NCI-H2196 (cell line): ENCODE data around the gene DEAF1.

ENCODE experiments used
- DNase-seq: peaks from one replicate; lab custom pipeline; 2025; ENCODE audit not compliant: unreplicated experiment; lab: John Stamatoyannopoulos, UW

The DEAF1 gene

DNA sequence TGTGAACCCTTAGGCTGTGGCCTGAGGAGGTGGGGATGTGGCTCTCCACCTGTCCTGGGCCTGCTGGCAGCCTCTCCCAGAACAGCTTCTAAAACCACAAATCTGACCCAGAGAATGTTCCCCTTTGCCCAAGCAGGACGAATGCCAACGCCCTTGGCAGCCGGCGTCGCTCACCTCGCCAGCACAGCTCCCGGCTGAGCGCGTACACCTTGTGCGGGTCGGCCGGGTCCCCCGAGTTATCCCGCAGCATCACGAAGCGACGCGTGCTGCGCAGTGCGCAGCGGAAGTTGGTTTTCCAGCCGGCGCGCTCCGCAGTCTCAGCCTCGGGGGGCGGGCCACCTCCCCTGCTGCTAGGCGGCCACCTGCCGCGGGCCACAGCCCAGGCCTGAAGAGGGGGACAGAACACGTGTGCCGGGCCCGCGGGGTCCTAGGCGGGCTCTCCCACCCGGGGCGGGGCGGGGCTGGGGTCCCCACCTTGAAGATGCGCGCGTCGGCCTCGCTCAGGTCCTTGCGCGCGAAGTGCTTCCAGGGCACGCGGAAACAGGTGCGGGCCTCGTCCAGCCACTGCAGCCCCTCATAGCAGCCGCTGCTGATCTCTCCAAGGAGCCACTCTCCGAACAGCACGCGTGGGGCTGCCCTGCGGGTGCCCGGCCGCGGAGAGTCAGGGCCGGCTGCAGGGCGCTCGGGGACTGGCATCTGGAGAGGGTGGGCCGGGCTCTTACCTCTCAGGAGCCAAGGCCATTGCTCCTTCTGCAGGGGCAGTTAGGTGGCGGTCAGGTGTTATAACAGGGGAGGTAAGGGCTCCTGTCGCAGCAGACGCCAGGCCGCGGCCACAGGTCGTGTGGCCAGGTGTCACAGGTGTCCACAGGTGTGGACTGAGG, 80.2 kb downstream of the DEAF1 start:
- DNase-seq, result peak; percentile 20

DNA sequence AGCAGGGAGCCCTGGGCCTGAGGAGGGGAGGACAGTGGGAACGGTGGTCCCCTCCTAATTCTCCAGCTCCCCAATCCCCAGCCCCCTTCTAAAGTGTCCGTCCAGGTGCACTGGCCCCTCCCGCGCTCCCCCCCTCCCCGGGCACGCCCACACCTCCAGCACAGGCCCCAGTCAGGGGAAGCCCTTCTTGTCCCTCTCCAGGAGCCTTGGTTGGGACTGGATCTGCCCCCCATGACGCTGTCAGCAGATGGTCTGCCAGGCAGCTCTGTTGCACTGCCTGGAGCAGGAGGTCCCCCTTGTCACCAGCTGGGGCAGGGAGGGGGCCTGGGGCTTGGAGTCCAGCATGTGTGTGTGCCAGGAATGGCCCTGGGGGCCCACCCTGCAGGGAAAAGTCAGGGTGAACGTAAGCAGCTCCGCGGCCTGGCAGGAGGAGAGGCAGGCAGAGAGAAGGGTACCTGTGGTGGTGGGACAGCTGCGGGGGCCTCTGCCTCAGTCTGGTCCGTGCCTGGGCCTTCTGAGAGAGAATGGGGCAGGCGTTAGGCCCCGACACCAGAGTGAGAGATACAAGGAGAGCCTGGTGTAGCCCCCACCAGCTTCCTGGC, 80.9 kb downstream of the DEAF1 start:
- no peak for DNase-seq

DNA sequence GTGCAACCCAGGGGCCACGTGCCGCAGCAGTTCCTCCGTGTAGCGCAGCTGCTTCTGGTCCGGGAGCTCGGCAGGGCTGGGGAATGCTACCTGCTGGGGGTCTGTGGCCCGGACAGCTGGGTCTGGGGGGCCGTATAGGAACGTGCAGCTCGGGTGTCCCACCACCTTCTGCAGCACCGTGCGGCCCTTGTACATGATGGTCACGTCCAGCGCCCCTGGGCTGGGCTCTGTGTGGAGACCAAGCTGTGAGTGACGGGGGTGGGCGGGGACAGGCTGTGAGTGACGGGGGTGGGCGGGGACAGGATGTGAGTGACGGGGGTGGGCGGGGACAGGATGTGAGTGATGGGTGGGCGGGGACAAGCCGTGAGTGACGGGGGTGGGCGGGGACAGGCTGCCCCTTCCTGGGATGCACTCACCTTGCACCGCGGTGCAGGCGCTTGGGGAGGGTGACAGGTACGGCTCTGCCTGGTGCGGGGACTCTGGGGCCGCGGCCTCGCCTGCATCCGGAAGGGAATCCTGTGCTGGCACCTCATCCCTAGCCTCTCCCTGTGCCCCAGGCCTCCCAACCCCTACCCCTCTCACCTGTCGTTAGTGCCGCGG, 81.6 kb downstream of the DEAF1 start:
- DNase-seq, result peak; percentile 73

DNA sequence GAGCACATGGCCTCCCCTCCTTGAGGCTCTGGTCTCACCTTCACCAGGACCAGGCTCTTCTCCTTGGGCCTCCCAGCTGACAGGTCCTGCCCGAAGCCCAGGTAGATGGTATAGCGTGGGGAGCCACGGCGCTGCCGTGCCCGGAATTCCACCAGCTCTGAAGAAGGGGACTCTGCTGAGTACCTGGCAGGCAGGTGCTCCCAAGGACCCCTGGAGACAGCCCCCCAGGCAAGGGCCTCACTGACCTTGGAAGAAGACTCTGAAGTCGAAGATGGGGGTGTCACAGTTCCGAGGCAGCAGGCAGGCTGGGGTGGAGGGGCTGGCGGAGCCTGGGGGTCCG, 82.1 kb downstream of the DEAF1 start:
- no peak for DNase-seq

DNA sequence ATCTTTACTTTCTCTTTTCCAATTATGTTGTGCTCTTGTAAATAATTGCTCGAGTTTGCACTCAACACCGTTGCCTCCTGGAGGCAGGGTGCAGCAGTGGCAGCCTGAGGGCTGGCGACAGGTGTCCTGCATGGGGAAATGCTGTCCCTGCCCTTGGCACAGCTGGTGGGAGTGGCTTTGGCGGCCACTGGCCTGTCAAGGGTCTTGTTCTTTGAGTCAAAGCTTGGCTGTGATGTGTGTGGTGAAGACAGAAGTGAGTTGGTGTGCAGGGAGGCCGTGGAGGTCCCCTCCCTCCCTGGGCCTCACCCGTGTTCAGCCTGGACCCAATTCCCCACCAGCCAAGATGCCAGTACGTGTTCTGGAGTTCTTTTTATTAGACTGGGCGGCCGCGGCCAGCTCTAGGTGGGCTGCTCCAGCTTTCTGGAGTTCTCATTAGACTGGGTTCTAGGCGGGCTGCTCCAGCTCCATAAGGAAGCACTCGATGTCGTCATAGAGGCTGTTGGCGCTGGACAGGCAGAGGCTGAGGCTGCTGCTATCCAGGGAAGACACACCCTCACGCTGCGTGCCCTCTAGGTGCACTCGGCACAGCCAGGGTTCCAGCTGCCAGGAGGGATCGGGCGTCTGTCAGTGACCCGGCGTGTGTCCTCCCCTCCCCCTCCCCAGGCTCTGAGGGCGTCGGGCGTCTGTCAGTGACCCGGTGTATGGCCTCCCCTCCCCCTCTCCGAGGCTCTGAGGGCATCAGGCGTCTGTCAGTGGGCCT, 82.6 kb downstream of the DEAF1 start:
- DNase-seq, result peak; percentile 64

DNA sequence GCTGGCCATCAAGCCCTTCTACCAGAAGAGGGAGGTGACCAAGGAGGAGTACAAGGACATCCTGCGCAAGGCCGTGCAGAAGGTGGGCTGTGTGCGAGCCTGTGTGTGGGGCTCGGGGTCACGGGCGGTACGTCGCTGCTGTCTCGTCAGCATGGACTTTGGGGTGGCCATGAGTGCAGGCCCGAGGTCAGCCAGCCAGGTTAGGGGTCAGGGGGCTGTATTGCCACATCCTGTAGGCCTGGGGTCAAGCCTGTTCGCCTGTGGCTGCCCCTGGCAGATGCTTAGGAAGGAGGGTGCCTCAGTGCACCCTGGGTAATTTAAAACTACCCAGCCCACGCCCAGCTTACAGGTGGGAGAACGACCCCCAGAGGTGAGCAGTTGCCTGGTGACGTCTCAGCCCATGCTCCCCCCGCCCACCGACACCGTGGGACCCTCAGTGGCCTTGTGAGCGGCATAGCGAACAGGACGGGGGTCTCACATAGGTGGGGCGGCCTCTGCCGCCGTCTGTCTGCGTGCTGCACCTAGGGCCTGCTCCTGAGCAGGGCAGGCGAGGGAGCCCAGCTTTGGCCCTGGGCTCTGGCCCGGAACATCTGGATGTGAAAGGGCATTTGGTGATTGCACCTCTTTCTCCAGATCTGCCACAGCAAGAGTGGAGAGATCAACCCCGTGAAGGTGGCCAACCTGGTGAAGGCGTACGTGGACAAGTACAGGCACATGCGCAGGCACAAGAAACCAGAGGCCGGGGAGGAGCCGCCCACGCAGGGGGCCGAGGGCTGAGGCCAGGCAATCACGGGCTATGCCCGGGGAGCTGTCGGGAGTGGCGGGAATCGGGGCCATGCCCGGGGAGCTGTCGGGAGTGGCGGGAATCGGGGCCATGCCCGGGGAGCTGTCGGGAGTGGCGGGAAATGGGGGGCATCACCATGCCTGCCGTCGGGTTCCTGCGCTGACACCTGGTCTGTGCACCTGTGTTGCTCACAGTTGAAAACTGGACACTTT, 83.7 kb downstream of the DEAF1 start:
- no peak for DNase-seq

DNA sequence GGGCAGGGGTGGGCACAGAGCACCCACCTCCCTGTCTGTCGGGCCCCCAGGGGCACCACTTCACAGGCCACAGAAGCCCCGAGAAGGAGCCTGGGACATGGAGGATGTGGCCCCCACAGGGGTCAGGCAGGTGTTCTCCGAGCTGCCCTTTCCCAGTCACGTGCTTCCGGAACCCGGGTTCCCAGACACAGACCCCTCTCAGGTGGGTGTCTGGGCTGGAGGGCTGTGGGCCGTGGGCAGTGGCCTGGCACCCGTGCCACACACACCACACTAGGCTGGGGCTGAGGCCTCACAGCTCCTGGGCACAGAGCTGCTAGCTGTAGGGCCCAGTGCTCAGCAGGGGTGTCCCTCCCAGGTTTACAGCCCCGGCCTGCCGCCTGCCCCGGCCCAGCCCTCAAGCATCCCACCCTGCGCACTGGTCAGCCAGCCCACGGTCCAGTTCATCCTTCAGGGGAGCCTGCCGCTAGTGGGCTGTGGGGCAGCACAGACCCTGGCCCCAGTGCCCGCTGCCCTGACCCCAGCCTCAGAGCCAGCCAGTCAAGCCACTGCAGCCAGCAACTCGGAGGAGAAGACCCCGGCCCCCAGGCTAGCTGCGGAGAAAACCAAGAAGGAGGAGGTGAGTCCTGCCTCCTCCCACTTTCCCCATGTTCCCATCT, 84.7 kb downstream of the DEAF1 start:
- no peak for DNase-seq

DNA sequence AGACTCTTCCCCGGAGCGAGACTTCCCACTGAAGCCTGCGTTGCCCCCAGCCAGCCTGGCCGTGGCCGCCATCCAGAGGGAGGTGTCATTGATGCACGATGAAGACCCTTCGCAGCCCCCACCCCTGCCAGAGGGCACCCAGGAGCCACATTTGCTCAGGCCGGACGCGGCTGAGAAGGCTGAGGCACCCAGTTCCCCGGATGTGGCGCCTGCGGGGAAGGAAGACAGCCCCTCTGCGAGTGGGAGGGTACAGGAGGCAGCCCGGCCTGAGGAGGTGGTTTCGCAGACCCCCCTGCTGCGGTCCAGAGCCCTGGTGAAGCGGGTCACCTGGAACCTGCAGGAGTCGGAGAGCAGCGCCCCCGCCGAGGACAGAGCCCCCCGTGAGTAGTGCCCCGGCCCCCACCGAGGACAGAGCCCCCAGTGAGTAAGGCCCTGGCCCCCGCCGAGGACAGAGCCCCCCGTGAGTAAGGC, 85.6 kb downstream of the DEAF1 start:
- DNase-seq, result no peak

DNA sequence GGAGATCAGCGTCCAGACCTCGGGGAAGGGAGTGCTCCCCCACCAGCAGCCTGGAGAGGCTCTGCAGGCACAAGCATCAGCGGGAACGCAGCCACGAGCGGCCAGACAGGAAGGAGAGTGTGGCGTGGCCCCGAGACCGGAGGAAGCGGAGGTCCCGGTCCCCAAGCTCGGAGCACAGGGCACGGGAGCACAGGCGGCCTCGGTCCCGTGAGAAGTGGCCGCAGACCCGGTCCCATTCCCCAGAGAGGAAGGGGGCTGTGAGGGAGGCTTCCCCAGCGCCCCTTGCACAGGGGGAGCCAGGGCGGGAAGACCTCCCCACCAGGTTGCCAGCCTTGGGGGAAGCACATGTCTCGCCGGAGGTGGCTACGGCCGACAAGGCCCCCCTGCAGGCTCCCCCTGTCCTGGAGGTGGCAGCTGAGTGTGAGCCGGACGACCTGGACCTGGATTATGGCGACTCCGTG, 86.2 kb downstream of the DEAF1 start:
- no peak for DNase-seq

DNA sequence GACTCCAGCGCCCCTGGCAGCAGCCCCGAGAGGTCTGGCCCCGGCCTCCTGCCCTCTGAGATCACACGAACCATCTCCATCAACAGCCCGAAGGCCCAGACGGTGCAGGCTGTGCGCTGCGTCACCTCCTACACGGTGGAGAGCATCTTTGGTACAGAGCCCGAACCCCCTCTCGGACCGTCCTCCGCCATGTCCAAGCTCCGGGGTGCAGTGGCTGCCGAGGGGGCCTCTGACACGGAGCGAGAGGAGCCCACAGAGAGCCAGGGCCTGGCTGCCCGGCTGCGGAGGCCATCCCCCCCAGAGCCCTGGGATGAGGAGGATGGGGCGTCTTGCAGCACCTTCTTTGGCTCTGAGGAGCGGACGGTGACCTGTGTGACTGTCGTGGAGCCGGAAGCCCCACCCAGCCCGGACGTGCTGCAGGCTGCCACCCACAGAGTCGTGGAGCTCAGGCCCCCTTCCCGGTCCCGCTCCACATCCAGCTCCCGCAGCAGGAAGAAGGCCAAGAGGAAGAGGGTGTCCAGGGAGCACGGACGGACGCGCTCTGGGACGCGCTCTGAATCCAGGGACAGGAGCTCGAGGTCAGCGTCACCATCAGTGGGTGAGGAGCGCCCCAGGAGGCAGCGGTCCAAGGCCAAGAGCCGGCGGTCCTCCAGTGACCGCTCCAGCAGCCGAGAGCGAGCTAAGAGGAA, 86.9 kb downstream of the DEAF1 start:
- DNase-seq, result no peak

DNA sequence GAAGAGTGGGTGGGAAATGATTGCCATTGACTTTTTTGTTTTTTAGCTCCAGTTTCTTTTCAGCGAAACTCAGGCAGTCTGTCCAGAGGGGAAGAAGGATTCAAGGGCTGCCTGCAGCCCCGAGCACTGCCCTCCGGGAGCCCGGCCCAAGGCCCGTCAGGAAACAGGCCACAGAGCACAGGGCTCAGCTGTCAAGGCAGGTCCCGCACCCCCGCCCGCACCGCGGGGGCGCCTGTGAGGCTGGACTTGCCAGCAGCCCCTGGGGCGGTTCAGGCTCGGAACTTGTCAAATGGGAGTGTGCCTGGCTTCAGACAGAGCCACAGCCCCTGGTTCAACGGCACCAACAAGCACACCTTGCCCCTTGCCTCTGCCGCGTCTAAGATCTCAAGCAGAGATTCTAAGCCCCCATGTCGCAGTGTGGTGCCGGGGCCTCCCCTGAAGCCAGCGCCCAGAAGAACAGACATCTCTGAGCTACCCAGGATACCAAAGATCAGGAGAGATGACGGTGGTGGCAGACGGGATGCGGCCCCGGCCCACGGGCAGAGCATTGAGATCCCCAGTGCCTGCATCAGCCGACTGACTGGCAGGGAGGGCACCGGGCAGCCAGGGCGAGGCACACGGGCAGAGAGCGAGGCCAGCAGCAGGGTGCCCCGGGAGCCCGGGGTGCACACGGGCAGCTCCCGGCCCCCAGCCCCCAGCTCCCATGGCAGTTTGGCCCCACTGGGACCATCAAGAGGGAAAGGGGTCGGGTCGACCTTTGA, 87.8 kb downstream of the DEAF1 start:
- DNase-seq, result no peak

DNA sequence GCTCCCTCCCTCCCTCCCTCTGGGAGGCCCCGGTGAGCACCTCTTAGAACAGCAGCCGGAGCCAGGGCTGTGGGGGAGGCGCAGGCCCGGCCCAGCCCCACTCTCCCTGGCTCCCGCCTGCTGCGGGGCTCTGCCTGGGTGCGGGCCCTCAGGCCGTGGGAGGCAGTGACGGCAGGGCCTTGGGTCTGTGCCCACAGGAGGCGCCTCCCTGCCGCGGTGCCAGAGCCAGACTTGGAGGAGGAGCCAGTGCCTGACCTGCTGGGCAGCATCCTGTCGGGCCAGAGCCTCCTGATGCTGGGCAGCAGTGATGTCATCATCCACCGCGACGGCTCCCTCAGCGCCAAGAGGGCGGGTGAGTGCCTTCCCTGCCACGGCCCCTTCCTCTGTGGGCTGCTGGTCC, 88.8 kb downstream of the DEAF1 start:
- DNase-seq, result peak; percentile 97

DNA sequence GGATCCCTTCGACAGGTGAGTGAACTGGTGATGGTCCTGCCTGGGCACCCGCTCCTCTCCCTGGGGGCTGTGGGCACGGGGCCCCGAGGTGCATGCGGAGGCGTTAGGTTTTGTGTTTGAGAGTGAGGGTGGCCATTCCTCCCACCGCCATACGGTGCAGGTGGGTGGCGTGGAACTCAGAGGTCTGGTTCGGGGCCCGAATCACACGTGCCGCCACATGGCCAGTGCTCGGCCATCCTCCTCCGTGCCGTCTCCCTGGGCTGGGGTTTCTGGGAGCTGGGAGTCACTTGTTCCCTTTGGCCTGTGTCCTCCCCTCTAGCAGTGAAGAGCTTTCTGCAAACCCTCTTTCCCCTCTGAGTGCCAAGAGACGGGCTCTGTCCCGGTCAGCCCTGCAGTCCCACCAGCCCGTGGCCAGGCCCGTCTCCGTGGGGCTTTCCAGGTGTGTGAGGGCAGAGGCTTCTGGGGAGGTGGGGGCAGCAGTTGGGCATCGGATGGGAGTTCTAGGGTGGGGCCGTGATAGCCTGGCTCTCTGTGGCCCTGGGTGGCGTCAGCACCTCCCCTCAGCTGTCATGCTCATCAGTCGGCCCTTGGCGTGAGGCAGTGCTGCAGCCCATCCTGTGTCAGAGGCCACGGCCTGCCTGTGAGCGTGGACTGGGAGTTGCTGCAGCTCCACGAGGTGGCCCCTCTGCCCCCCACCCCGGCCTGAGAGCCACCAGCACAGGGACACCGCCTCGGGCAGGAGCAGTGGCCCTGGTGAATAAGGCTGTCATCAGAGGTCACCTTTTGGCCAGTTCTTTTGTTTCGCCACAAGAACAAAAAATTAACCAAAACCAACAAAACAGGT, 89.5 kb downstream of the DEAF1 start:
- no peak for DNase-seq

DNA sequence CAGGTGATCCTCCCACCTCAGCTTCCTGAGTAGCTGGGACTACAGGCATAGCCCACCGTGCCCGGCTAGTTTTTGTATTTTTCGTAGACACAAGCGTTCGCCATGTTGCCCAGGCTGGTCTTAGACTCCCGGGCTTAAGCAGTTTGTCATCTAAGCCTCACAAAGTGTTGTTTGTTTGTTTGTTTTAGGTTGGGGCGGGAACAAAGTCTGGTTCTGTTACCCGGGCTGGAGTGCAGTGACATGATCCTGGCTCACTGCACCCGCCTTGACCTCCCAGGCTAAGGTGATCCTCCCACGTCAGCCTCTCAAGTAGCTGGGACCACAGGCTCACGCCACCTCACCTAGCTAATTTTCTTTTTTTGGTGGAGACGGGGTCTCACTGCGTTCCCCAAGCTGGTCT, 91.9 kb downstream of the DEAF1 start:
- DNase-seq, result no peak

DNA sequence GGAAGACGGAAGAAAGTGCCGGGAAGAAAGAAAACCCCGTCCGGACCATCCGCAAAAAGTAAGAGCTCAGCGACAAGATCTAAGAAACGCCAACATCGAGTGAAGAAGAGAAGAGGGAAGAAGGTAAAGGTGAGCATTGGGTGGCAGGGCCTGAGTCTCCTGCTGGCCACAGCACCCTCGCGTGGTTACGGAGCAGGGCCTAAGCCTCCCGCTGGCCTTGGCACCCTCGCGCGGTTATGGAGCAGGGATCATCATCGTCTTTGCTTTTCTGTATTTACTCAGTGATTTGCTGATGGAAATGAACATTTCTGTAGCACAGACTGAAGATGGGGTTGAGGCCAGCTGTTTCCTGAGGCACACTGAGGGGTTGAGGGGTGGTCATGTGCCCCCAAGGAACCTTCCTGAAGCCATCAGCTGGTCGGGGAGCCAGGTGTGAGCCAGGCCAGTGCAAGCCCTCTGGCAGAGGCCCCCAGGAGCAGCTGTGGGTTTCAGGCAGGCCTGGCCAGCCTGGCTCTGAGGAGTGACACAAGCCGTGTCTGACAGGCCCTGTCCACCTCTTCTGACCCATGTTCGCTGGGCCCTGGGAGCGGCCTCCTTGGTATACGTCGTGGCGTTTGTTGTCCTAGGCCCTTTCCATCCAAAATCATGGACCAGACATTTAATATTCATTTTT, 93.3 kb downstream of the DEAF1 start:
- DNase-seq, result no peak

DNA sequence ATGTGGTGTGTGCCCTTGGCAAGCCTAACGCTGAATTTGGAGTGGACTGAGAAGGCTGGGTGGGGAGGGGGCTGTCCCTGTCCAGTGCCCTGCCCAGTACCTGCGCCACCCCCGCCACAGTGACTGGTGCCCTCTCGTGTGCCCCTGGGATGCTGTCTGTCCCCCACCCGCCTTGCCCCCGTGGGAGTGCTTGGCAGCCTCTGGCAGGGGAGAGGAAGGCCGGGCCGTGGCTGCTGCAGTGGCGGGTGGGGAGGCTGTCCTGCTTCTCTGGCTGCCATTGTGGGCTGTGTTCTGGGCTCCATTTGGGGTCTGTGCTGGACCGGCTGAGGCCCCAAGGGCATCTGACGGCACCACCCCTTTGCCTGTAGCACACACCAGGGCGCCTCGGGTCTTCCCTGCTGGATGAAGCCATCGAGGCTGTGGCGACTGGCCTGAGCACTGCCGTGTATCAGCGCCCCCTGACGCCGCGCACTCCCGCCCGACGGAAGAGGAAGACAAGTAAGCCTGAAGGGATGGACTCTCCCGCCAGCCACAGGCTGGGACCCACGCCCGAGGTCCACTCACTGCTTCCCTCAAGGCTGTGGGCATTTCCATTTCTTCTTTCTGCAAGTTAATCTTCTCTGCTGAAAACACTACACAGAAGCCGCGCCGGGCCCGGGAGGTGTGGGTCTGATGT, 96.9 kb downstream of the DEAF1 start:
- DNase-seq, result no peak
